Activated naive CD8-positive, alpha-beta T cell treated with anti-CD3 and anti-CD28 coated beads for 36 hours (primary cell): ENCODE results near the gene PHLDA1. TPM values are rescaled to one million over a fixed set of nuclear protein-coding genes. Genes with fewer than 3 reads are reported as not detected.

Experiments
- DNase-seq: peaks from one replicate; pipeline ENCODE4 v3.0.0; 2021
- H3K27ac Mint-ChIP-seq: one replicate; pipeline ENCODE4 v1.8.0; 2022; ENCODE audit warnings: mild to moderate bottlenecking, moderate library complexity, mixed read lengths
- H3K27me3 Mint-ChIP-seq: one replicate; pipeline ENCODE4 v1.8.0; 2022; ENCODE audit warnings: mild to moderate bottlenecking, mixed read lengths
- H3K36me3 Mint-ChIP-seq: one replicate; pipeline ENCODE4 v1.8.0; 2021; ENCODE audit warnings: mild to moderate bottlenecking, mixed read lengths
- H3K4me1 Mint-ChIP-seq: one replicate; pipeline ENCODE4 v1.8.0; 2021; ENCODE audit warnings: mixed read lengths
- H3K4me3 Mint-ChIP-seq: one replicate; pipeline ENCODE4 v1.8.0; 2022; ENCODE audit warnings: mild to moderate bottlenecking, moderate library complexity, mixed read lengths
- H3K9me3 Mint-ChIP-seq: one replicate; pipeline ENCODE4 v1.8.0; 2022; ENCODE audit warnings: mixed read lengths
- total RNA-seq, 2 experiments: library from RNA; stranded (reverse); gene quantifications; one replicate each; pipeline ENCODE4 v1.2.3, GENCODE V29; 2021

Gene PHLDA1
- total RNA-seq, 2 experiments from 2014 or later: 41.5 to 41.9 TPM

DNA sequence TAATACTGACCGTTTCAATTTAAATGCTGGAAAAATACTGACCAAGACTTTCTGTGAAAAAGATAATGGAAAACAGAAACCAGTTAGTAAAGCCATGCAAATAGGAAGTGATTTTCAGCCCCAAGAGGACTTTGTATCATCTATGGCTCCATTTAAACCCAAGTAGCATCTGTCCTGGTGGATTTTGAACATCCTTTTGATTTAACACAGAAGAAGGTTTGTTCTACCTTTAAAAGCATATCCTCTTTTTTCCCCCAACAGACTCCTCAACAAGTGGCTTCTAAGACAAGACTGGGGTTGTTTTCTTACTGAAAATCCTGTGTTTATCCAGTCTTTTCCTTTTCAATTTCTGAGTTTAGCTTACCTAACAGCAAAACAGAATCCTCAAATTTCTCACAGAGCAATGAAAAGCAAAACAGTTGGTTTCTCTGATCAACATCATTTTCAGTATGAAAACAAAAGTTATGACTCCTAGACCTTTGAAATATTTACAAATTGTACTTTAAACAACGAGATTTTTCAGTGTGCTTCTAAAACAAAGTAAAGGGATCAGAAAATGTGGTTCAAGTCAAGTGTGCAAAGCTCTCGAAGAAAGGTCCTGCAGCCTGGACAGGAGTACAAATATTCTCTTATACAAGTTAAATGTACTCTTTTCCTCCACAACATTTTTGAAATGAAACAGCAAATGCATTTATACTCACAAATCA is 2.9 kb downstream of the PHLDA1 start:
- Mint-ChIP-seq H3K4me1 (peaks cover 49% of the 10 kb centered on the region), H3K4me3 (peak overlapping the region; percentile 98), H3K27ac (peak overlapping the region; percentile 98), H3K9me3 (peaks cover 1% of the 10 kb centered on the region), H3K27me3 (peaks cover 6% of the 10 kb centered on the region), H3K36me3 (peaks cover 57% of the 10 kb centered on the region)
- no peak for DNase-seq

DNA sequence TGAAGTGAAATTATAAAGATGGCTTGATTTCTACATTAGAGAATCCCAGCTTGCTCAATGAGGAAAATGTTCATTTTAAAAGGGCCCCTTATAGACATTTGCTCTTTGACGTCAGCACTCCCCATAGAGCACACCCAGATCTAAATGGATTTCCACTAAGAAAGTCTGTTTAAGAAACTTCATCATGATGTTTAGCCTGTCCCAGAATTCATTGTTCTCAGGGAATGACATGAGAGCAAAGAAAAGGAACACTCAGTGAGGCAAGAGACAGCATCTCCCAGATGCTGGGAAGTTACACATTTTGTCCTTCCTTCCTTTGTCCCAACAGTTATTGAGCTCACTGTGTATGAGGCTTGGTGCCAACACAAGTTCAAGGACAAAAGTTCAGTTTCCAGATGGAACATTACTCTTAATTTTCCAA is 4.9 kb downstream of the PHLDA1 start:
- Mint-ChIP-seq H3K27me3 (peaks cover 6% of the 10 kb centered on the region), H3K27ac (no peak overlapping the region), H3K4me3 (peak overlapping the region; percentile 18), H3K36me3 (peaks cover 59% of the 10 kb centered on the region), H3K4me1 (peaks cover 41% of the 10 kb centered on the region), H3K9me3 (peaks cover 1% of the 10 kb centered on the region)
- no peak for DNase-seq

GRCh38 chr12:76025601-76026575 is 5.7 kb downstream of the PHLDA1 start:
- H3K9me3 Mint-ChIP-seq: peaks cover 1% of the 10 kb centered on the region
- DNase-seq: no peak
- H3K36me3 Mint-ChIP-seq: peaks cover 57% of the 10 kb centered on the region
- no peak overlapping the region for H3K27ac Mint-ChIP-seq
- no peak overlapping the region for H3K4me3 Mint-ChIP-seq
- peaks cover 6% of the 10 kb centered on the region for H3K27me3 Mint-ChIP-seq
- H3K4me1 Mint-ChIP-seq: peaks cover 47% of the 10 kb centered on the region

DNA sequence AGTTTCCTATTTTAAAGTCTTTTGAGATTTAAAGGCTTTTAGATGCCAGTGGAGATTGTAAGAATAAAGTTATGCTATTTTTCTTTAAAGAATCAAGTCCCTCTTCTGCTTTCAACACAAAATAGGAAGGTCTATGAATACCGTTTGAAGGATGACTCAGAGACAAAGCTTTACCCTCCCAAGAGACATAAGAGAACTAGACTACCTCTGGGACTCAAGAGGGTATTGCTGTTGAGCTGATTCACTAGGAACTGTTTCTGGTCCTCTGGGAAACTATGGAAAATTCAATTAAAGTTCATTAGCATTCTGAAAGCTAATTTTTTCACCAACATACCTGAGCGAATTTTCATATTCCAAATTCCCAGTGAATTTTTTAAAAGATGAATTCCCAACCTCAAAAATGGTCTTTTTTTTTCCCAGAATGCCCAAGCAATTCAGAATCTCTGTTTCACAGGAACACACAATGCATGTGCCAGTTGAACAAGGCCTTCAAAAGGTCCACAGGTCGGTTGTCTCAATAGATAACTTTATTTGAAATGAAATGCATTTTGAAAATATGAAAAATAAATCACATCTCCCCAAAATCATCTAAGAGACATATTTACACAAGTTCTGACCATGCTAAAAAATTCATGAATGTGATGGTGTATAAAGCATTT is 6.5 kb downstream of the PHLDA1 start:
- peaks cover 53% of the 10 kb centered on the region for H3K4me1 Mint-ChIP-seq
- no peak for DNase-seq
- H3K27ac Mint-ChIP-seq: no peak overlapping the region
- H3K9me3 Mint-ChIP-seq: no peaks in the 10 kb centered on the region
- H3K36me3 Mint-ChIP-seq: peaks cover 49% of the 10 kb centered on the region
- no peaks in the 10 kb centered on the region for H3K27me3 Mint-ChIP-seq
- no peak overlapping the region for H3K4me3 Mint-ChIP-seq

DNA sequence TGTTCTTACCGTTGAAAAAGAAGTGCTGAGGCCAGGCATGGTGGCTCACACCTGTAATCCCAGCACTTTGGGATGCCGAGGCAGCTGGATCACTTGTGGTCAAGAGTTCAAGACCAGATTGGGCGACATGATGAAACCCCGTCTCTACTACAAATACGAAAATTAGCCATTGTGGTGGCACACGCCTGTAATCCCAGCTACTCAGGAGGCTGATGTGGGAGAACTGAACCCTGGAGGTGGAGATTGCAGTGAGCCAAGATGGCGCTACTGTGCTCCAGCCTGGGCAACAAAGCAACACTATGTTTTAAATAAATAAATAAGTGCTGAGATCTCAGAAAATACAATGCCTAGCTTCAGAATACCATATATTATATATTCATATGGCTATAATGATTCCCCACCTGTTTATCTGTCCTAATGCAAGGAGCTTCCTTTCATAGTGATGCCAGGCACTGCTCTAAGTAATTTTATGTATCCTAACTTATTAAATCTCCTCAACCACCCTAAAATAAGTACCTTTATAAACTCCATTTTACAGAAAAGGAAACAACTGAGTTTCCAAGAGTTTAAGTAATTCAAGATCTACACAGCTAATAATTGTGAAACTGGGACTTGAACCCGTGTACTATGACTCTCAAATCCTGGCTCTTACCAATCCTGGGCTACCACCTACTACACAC is 7.3 kb downstream of the PHLDA1 start:
- H3K27ac Mint-ChIP-seq: no peak overlapping the region
- no peak for DNase-seq
- no peaks in the 10 kb centered on the region for H3K9me3 Mint-ChIP-seq
- peaks cover 61% of the 10 kb centered on the region for H3K4me1 Mint-ChIP-seq
- H3K4me3 Mint-ChIP-seq: no peak overlapping the region
- peaks cover 41% of the 10 kb centered on the region for H3K36me3 Mint-ChIP-seq
- H3K27me3 Mint-ChIP-seq: no peaks in the 10 kb centered on the region

DNA sequence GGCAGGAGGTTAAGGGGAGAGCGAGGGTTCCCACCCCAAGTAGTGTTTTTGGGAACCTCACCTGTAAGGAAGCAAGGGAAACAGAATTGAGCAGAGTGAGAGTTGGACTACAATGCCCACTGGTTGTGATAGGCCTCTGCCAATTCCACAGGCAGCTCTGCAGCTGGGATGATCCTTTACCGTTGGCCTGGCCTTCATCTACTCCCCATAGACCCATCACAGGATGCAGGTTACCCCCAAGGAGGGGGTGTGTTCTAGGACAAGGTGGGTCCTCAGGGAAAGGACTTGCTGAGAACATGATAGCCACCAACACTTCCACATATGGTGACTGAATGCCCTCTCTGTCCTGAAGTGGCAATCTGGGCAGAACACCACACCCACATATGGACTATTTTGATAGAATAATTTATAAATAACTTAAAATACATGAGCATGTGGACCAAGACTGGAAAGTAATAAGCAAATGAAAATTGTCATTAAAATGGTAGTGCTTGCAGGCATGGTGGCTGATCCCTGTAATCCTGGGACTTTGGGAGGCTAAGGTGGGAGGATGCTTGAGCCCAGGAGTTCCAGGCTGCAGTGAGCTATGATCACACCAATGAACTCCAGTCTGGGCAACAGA is 8.4 kb downstream of the PHLDA1 start:
- H3K27me3 Mint-ChIP-seq: no peaks in the 10 kb centered on the region
- no peak overlapping the region for H3K27ac Mint-ChIP-seq
- peaks cover 31% of the 10 kb centered on the region for H3K36me3 Mint-ChIP-seq
- H3K4me1 Mint-ChIP-seq: peaks cover 63% of the 10 kb centered on the region
- no peaks in the 10 kb centered on the region for H3K9me3 Mint-ChIP-seq
- DNase-seq: no peak
- no peak overlapping the region for H3K4me3 Mint-ChIP-seq

DNA sequence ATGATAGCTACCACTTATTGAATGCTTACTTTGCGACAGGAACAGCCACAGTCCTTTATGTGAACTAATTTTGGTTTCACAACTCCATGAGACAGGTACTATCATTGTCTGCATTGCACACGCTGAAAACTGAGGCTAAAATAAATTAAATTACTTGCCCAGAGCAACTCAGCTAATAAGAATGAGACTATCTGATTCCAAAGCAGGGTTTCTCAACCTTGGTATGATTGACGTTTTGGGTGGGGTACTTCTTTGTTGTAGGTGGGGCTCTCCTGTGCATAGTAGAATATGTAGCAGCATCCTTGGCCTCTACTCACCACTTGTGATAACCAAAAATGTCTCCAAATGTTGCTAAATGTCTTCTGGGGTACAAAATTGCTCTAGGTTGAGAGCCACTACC is 9.1 kb downstream of the PHLDA1 start:
- no peak for DNase-seq
- Mint-ChIP-seq H3K27me3 (no peaks in the 10 kb centered on the region), H3K4me3 (no peak overlapping the region), H3K4me1 (peaks cover 63% of the 10 kb centered on the region), H3K27ac (no peak overlapping the region), H3K36me3 (peaks cover 29% of the 10 kb centered on the region), H3K9me3 (no peaks in the 10 kb centered on the region)

- H3K36me3 Mint-ChIP-seq: peaks cover 14% of the 10 kb centered on the region
- H3K9me3 Mint-ChIP-seq: no peaks in the 10 kb centered on the region
- H3K27me3 Mint-ChIP-seq: no peaks in the 10 kb centered on the region
- peaks cover 55% of the 10 kb centered on the region for H3K4me1 Mint-ChIP-seq
- peak overlapping the region; percentile 71 for H3K4me3 Mint-ChIP-seq
- peak; percentile 77 for DNase-seq
- peak overlapping the region; percentile 99 for H3K27ac Mint-ChIP-seq
Measured at GRCh38 chr12:76020731-76021672, 10.6 kb downstream of the PHLDA1 start.

DNA sequence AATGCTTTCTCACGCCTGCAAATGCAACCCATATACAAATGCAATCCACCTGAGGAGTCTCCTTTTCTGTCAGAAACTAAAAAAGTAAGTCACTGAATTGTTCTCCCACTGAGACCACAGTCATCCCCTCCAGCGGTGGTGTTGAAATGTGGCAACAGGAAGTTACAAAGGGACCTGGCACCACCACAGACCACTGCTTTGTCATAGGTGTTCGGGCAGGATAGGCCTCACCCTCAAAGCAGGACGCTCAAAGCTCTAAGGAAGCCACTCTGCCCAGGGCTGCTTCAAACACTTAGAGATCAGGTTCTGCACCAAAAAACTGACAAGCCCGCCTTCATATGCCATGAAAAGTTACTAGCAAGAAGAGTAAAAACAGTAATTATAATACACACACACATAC is 11.3 kb downstream of the PHLDA1 start:
- Mint-ChIP-seq H3K9me3 (no peaks in the 10 kb centered on the region), H3K4me3 (peak overlapping the region; percentile 70), H3K27me3 (no peaks in the 10 kb centered on the region), H3K36me3 (peaks cover 9% of the 10 kb centered on the region), H3K27ac (peak overlapping the region; percentile 99), H3K4me1 (peaks cover 55% of the 10 kb centered on the region)
- DNase-seq: peak; percentile 81

GRCh38 chr12:76018672-76019071 is 12.9 kb downstream of the PHLDA1 start:
- Mint-ChIP-seq H3K4me1 (peaks cover 47% of the 10 kb centered on the region), H3K27me3 (no peaks in the 10 kb centered on the region), H3K36me3 (peaks cover 5% of the 10 kb centered on the region), H3K4me3 (no peak overlapping the region), H3K27ac (peak overlapping the region; percentile 35), H3K9me3 (no peaks in the 10 kb centered on the region)
- DNase-seq: no peak

DNA sequence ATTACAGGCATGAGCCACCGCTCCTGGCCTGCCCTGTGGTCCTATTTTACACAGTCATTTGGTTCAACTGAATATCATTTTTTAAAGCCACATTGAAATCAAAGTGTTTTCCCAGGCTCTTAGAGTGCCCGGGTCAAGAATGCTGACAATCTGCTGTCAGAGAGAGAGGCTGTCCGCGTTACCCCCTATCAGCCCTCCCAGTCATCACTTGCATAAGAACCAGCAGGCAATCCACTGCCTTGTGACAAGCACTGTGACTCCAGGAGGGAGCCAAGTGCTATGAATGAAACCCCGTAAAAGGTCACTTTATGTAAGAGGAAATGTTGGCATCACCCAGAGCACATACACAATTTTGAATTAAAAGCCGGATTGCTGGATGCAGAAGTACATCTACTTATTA is 13.5 kb downstream of the PHLDA1 start:
- no peaks in the 10 kb centered on the region for H3K9me3 Mint-ChIP-seq
- peaks cover 47% of the 10 kb centered on the region for H3K4me1 Mint-ChIP-seq
- DNase-seq: no peak
- H3K27me3 Mint-ChIP-seq: no peaks in the 10 kb centered on the region
- peaks cover 5% of the 10 kb centered on the region for H3K36me3 Mint-ChIP-seq
- no peak overlapping the region for H3K4me3 Mint-ChIP-seq
- H3K27ac Mint-ChIP-seq: no peak overlapping the region

DNA sequence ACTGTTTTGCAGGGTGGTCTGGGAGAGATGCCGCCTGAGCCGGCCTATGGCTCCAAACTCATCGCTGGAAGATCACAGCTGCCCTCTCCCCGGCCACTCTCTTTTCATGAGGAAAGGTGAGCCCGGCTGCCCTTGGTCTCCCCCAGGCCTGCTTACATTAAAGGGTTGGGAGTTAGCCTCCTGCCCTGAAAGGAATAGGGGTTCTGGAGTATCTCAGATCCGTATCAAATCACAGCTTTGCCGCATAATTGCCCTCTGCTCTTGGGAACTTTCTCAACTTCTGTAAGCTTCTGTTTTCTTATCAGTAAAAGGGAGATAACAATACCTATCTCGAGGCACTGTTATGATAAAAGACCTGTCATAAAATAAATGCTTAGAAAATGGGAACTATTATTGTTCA is 17.6 kb downstream of the PHLDA1 start:
- DNase-seq: no peak
- H3K4me1 Mint-ChIP-seq: peaks cover 21% of the 10 kb centered on the region
- H3K9me3 Mint-ChIP-seq: no peaks in the 10 kb centered on the region
- peaks cover 3% of the 10 kb centered on the region for H3K27me3 Mint-ChIP-seq
- no peak overlapping the region for H3K4me3 Mint-ChIP-seq
- no peaks in the 10 kb centered on the region for H3K36me3 Mint-ChIP-seq
- no peak overlapping the region for H3K27ac Mint-ChIP-seq

DNA sequence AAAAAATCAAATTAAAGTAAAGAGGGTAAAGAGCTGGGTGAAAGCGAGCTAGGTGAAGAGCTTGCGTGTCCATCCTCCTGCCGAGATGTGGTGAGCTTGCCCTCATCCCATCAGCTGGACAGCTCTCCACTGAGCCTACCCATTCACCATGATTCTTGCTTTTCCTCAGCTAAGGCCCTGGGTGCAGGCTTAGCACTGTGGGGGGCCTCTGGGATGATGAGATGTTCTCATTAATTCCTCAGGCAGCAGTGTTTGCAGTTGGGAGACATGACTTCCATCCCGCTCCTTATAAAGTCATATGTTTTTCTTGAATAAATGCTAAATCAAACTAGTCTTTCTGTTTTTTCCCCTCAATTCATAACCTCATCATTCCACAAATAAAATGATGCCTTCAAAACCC is 18.0 kb downstream of the PHLDA1 start:
- Mint-ChIP-seq H3K27me3 (peaks cover 3% of the 10 kb centered on the region), H3K9me3 (no peaks in the 10 kb centered on the region), H3K4me3 (no peak overlapping the region), H3K4me1 (peaks cover 18% of the 10 kb centered on the region), H3K27ac (no peak overlapping the region), H3K36me3 (no peaks in the 10 kb centered on the region)
- no peak for DNase-seq
